ENCODE results near the gene APH1A. TPM values are rescaled to one million over a fixed set of nuclear protein-coding genes. Genes with fewer than 3 reads are reported as not detected.
"Not testable (repeated sequence)": the region's sequence is repeated elsewhere in the genome, so short reads cannot be mapped to it uniquely, and the experiment has no call there.

APH1A gene
- total RNA-seq, 4 donors from 2014 or later = 68.1 to 108 (median 87.3) TPM

- H3K27ac ChIP-seq = peak overlapping the region; percentile 94 to 100 (median 98)
- no peak for DNase-seq (ENCODE audit: low spot score in 2 of 2)
- 9 to 11% methylated on average over 15 of the region's 15 CpGs for WGBS, 2 donors
Measured at GRCh38 chr1:150233359-150234308, 35.2 kb downstream of the APH1A start.

GRCh38 chr1:150232921-150233320 is 35.9 kb downstream of the APH1A start:
- H3K27me3 ChIP-seq; H3K9me3 ChIP-seq; DNase-seq (ENCODE audit: low spot score in 2 of 2); H3K4me3 ChIP-seq: not testable (repeated sequence)
- Histone ChIP-seq H3K27ac (peak overlapping the region in 3 of 4 donors; percentile 98 to 100 (median 99)), H3K4me1 (peaks cover 0 to 20% (median 10%) of the 10 kb centered on the region in 4 donors), H3K36me3 (peaks cover 0 to 32% (median 6%) of the 10 kb centered on the region in 3 donors)
- WGBS, 2 donors = 94 to 95% methylated on average over 10 of the region's 10 CpGs

More at GRCh38 chr1:150233359-150234308, 35.2 kb downstream of the APH1A start:
- Histone ChIP-seq H3K27me3 (no peaks in the 10 kb centered on the region), H3K36me3 (peaks cover 0 to 24% (median 2%) of the 10 kb centered on the region in 3 donors), H3K9me3 (no peaks in the 10 kb centered on the region), H3K4me1 (peaks cover 0 to 20% (median 10%) of the 10 kb centered on the region in 4 donors), H3K4me3 (peak overlapping the region; percentile 62 to 100 (median 83))
- TF ChIP-seq POLR2A (IDR thresholded peaks at IDR 0.05) = no peak
- no peak for TF ChIP-seq EP300 (IDR thresholded peaks at IDR 0.05)
- TF ChIP-seq, protein P1, sequence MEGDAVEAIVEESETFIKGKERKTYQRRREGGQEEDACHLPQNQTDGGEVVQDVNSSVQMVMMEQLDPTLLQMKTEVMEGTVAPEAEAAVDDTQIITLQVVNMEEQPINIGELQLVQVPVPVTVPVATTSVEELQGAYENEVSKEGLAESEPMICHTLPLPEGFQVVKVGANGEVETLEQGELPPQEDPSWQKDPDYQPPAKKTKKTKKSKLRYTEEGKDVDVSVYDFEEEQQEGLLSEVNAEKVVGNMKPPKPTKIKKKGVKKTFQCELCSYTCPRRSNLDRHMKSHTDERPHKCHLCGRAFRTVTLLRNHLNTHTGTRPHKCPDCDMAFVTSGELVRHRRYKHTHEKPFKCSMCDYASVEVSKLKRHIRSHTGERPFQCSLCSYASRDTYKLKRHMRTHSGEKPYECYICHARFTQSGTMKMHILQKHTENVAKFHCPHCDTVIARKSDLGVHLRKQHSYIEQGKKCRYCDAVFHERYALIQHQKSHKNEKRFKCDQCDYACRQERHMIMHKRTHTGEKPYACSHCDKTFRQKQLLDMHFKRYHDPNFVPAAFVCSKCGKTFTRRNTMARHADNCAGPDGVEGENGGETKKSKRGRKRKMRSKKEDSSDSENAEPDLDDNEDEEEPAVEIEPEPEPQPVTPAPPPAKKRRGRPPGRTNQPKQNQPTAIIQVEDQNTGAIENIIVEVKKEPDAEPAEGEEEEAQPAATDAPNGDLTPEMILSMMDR (IDR thresholded peaks at IDR 0.05) = no peak

DNA sequence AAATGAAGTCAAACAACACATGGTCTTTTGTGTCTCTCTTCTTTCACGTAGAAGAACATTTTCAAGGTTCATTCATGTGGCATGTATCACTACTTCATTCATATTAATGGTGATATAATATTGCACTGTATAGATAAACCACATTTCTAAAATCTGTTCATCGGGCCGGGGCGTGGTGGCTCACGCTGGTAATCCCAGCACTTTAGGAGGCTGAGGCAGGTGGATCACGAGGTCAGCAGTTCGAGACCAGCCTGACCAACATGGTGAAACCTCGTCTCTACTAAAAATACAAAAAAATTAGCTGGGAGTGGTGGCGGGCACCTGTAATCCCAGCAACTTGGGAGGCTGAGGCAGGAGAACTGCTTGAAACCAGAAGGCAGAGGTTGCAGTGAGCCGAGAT is 40.6 kb downstream of the APH1A start:
- H3K4me3 ChIP-seq; DNase-seq (ENCODE audit: low spot score in 2 of 2); H3K9me3 ChIP-seq; H3K27me3 ChIP-seq; H3K27ac ChIP-seq; H3K4me1 ChIP-seq: not testable (repeated sequence)
- peaks cover 0 to 74% (median 19%) of the 10 kb centered on the region in 3 donors for H3K36me3 ChIP-seq
- WGBS, 2 donors = 90 to 93% methylated on average over 10 of the region's 10 CpGs

- Histone ChIP-seq H3K36me3 (peaks cover 0 to 84% (median 19%) of the 10 kb centered on the region in 3 donors), H3K27ac (no peak overlapping the region), H3K27me3 (no peaks in the 10 kb centered on the region), H3K9me3 (no peaks in the 10 kb centered on the region), H3K4me1 (no peaks in the 10 kb centered on the region), H3K4me3 (no peak overlapping the region)
- no peak for DNase-seq (ENCODE audit: low spot score in 2 of 2)
- TF ChIP-seq POLR2A (IDR thresholded peaks at IDR 0.05) = no peak
- TF ChIP-seq, protein P1 (IDR thresholded peaks at IDR 0.05) = no peak
- TF ChIP-seq EP300 (IDR thresholded peaks at IDR 0.05) = no peak
Measured at GRCh38 chr1:150227228-150227627, 41.6 kb downstream of the APH1A start.

GRCh38 chr1:150226486-150226885 is 42.3 kb downstream of the APH1A start:
- DNase-seq (ENCODE audit: low spot score in 2 of 2) = no peak
- Histone ChIP-seq H3K9me3 (no peaks in the 10 kb centered on the region), H3K4me1 (no peaks in the 10 kb centered on the region), H3K36me3 (peaks cover 0 to 91% (median 19%) of the 10 kb centered on the region in 3 donors), H3K4me3 (no peak overlapping the region), H3K27ac (no peak overlapping the region), H3K27me3 (no peaks in the 10 kb centered on the region)
- TF ChIP-seq, protein P1 (IDR thresholded peaks at IDR 0.05) = no peak
- TF ChIP-seq EP300 (IDR thresholded peaks at IDR 0.05) = no peak
- no peak for TF ChIP-seq POLR2A (IDR thresholded peaks at IDR 0.05)
- WGBS, 2 donors = 89 to 96% methylated on average over 2 of the region's 2 CpGs

DNA sequence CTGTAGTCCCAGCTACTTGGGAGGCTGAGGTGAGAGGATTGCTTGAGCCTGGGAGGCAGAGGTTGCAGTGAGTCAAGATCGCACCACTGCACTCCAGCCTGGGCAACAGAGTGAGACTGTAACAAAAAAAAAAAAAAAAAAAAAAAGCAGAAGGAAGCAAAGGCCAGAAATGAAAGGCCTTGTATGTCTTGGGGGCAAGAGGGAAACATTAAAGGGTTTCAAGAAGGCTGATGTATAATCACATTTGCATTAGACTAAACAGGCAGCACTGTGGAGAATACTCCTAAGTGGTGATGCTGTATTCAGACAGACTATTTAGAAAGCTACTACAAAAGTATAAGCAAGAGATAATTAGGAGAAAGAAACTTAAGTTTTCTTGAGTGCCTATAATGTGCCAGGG is 43.3 kb downstream of the APH1A start:
- no peak overlapping the region for H3K27ac ChIP-seq
- WGBS, 2 donors = 89 to 100% methylated on average over 1 of the region's 1 CpG
- H3K4me3 ChIP-seq = no peak overlapping the region
- no peaks in the 10 kb centered on the region for H3K9me3 ChIP-seq
- DNase-seq (ENCODE audit: low spot score in 2 of 2) = no peak
- H3K4me1 ChIP-seq = no peaks in the 10 kb centered on the region
- no peaks in the 10 kb centered on the region for H3K27me3 ChIP-seq
- TF ChIP-seq POLR2A (IDR thresholded peaks at IDR 0.05) = no peak
- no peak for TF ChIP-seq EP300 (IDR thresholded peaks at IDR 0.05)
- TF ChIP-seq, protein P1 (IDR thresholded peaks at IDR 0.05) = no peak
- peaks cover 0 to 86% (median 21%) of the 10 kb centered on the region in 3 donors for H3K36me3 ChIP-seq
